ENCODE data around the gene NUDT1.

- TF ChIP-seq EZH2phosphoT487 (IDR thresholded peaks at IDR 0.05; ENCODE audit: insufficient read depth, low read depth) (no peak), EZH2 (IDR thresholded peaks at IDR 0.05; ENCODE audit: insufficient read depth, poor library complexity, severe bottlenecking) (no peak)
Observed at GRCh38 chr7:2256306-2257045, 14.4 kb downstream of the NUDT1 start.
